WTC11 (cell line): ENCODE results near the gene ZDHHC21. TPM values are rescaled to one million over a fixed set of nuclear protein-coding genes. Genes with fewer than 3 reads are reported as not detected.

Source experiments
- ATAC-seq: fragments of 200-7000 bp; cut with Tn5 transposase; 2 replicates; pipeline ENCODE4 v1.10.0; 2021; ENCODE audit warnings: mild to moderate bottlenecking, moderate library complexity
- CTCF ChIA-PET: fragments of 300-600 bp; sonication (Branson Sonifier 250); formaldehyde crosslinking; loops from one replicate; lab custom pipeline; 2021; ENCODE audit warnings: antibody characterized with exemption; lab: Charles Lee
- POLR2A ChIA-PET: fragments of 350-600 bp; sonication (Branson Sonifier 250); formaldehyde crosslinking; loops from one replicate; lab custom pipeline; 2021; ENCODE audit warnings: antibody characterized with exemption; lab: Charles Lee
- DNase-seq: peaks from one replicate; pipeline ENCODE4 v3.0.0; 2021; ENCODE audit warnings: low spot score
- H3K27ac Mint-ChIP-seq: 2 replicates; pipeline ENCODE4 v1.8.0; 2021; ENCODE audit warnings: mixed read lengths
- H3K27me3 Mint-ChIP-seq: 2 replicates; pipeline ENCODE4 v1.8.0; 2021; ENCODE audit warnings: low read depth, mild to moderate bottlenecking, moderate library complexity, mixed read lengths
- H3K36me3 Mint-ChIP-seq: 2 replicates; pipeline ENCODE4 v1.8.0; 2021; ENCODE audit warnings: mixed read lengths
- H3K4me1 Mint-ChIP-seq: 2 replicates; pipeline ENCODE4 v1.8.0; 2022; ENCODE audit warnings: mixed read lengths
- H3K4me3 Mint-ChIP-seq: 2 replicates; pipeline ENCODE4 v1.8.0; 2021; ENCODE audit warnings: mild to moderate bottlenecking, moderate library complexity, mixed read lengths
- H3K9me3 Mint-ChIP-seq: 2 replicates; pipeline ENCODE4 v1.8.0; 2021; ENCODE audit warnings: mixed read lengths
- ARID4B ChIP-seq: sonication (generic); formaldehyde crosslinking; IDR thresholded peaks from 2 replicates; pipeline ENCODE4 v1.8.0; 2023; ENCODE audit warnings: missing genetic modification reagents, mild to moderate bottlenecking, borderline replicate concordance
- FOXJ3 ChIP-seq: sonication (generic); formaldehyde crosslinking; IDR thresholded peaks from 2 replicates; pipeline ENCODE4 v1.9.0; 2021; ENCODE audit warnings: missing genetic modification reagents, mild to moderate bottlenecking, borderline replicate concordance
- FOXK1 ChIP-seq: sonication (generic); formaldehyde crosslinking; IDR thresholded peaks from 2 replicates; pipeline ENCODE4 v1.8.0; 2022; ENCODE audit warnings: mild to moderate bottlenecking, moderate library complexity, missing genetic modification reagents
- FOXP1 ChIP-seq: sonication (generic); formaldehyde crosslinking; IDR thresholded peaks from 2 replicates; pipeline ENCODE4 v1.8.0; 2022; ENCODE audit warnings: missing genetic modification reagents, mild to moderate bottlenecking, moderate library complexity, borderline replicate concordance
- IRF2 ChIP-seq: sonication (generic); formaldehyde crosslinking; IDR thresholded peaks from 2 replicates; pipeline ENCODE4 v1.8.0; 2022; ENCODE audit warnings: low read depth, missing genetic modification reagents, borderline replicate concordance
- NFE2L1 ChIP-seq: sonication (generic); formaldehyde crosslinking; IDR thresholded peaks from 2 replicates; pipeline ENCODE4 v1.8.1; 2023; ENCODE audit warnings: missing genetic modification reagents
- NR3C1 ChIP-seq: sonication (generic); formaldehyde crosslinking; conservative IDR thresholded peaks from 2 replicates; pipeline ENCODE4 v1.8.1; 2023; ENCODE audit warnings: low read depth, mild to moderate bottlenecking, missing genetic modification reagents
- RELA ChIP-seq: sonication (generic); formaldehyde crosslinking; IDR thresholded peaks from 2 replicates; pipeline ENCODE4 v1.8.1; 2022; ENCODE audit warnings: missing genetic modification reagents, mild to moderate bottlenecking, borderline replicate concordance
- SMAD3 ChIP-seq: sonication (generic); formaldehyde crosslinking; IDR thresholded peaks from 2 replicates; pipeline ENCODE4 v1.8.0; 2022; ENCODE audit warnings: missing genetic modification reagents, mild to moderate bottlenecking, borderline replicate concordance
- ZNF138 ChIP-seq: sonication (generic); formaldehyde crosslinking; conservative IDR thresholded peaks from 2 replicates; pipeline ENCODE4 v1.8.1; 2022; ENCODE audit warnings: mild to moderate bottlenecking, moderate library complexity, missing genetic modification reagents
- total RNA-seq: library from RNA; stranded (reverse); gene quantifications from 3 replicates; pipeline ENCODE4 v1.2.3, GENCODE V29; 2021
- TF ChIP-seq, protein P1 (sequence below): sonication (generic); formaldehyde crosslinking; IDR thresholded peaks from 2 replicates; pipeline ENCODE4 v1.8.0; 2023; ENCODE audit warnings: missing genetic modification reagents
- TF ChIP-seq, protein P2 (sequence below): sonication (generic); formaldehyde crosslinking; IDR thresholded peaks from 2 replicates; pipeline ENCODE4 v1.8.1; 2023; ENCODE audit warnings: mild to moderate bottlenecking, missing genetic modification reagents, borderline replicate concordance
- TF ChIP-seq, protein P3 (sequence below): sonication (generic); formaldehyde crosslinking; IDR thresholded peaks from 2 replicates; pipeline ENCODE4 v1.8.1; 2022; ENCODE audit warnings: low read depth, mild to moderate bottlenecking, moderate library complexity, missing genetic modification reagents, borderline replicate concordance
- TF ChIP-seq, protein P4 (sequence below): sonication (generic); formaldehyde crosslinking; IDR thresholded peaks from 2 replicates; pipeline ENCODE4 v1.8.1; 2022; ENCODE audit warnings: mild to moderate bottlenecking, missing genetic modification reagents, moderate library complexity, borderline replicate concordance

Gene ZDHHC21
- total RNA-seq, 1 experiment from 2014 or later: 6.7 TPM

DNA sequence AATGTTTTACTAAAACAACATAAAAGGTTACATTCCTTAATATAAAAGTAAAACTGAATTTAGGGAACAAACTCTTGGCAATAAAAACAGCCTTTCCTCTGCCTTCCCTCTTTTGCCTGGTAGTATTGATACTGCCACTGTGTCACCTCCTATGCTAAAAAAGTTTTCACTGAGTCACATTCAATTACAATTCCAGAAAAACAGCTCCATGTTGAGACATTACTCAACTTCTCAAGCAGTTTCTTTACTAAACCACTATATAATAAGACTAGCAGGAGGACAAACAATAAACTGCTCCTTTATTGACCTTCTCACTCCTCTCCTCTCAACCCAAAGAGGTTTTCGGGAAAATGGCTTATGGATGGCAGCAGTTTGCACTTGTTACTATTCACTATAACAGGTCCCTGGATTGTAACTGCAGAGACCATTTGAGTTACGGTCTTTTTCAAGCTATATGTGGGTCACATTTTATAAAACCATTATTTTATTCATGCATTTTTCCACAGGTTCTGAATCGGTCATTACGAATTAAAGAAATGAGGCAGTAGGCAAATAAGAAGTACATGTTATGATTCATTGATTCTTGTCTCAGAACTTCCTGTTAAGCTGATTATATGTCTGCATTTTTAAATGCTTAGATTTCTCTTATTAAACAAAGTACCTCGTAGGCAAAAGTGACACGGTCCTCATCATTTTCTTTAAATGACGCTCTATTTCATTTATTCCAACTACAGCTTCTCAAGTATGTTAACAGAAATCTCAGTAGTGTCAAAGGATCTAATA lies 2.1 kb downstream of the ZDHHC21 start (continued):
- no peak for TF ChIP-seq ARID4B (CRISPR knock-in tag)

DNA sequence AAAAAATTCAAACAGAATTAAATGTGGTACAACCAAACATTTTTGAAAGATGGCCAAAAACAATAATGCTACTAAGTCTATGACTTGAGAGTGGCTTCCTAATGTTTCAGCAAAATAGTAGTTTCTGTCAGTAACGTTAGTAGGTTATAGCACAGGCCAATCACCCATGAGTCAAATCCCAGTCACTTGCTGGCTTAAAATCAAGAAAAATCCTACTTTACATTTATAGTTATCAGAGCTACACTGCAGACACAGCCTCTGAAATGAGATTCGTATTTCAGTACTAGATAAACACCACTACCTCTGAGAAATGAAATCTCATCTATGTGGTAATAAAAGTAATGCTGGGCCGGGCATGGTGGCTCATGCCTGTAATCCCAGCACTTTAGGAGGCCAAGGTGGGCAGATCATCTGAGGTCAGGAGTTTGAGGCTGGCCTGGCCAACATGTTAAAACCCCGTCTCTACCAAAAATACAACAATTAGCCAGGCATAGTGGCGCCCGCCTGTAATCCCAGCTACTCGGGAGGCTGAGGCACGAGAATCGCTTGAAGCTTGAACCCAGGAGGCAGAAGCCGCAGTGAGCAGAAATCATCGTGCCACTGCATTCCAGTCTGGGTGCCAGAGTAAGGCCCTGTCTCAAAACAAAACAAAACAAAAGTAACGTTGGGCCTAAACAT lies 6.1 kb downstream of the ZDHHC21 start:
- Mint-ChIP-seq H3K27ac (no peak overlapping the region), H3K27me3 (no peaks in the 10 kb centered on the region), H3K36me3 (peaks cover 32% of the 10 kb centered on the region), H3K9me3 (peaks cover 5% of the 10 kb centered on the region; the same call in 1 of the 2 replicates), H3K4me1 (peaks cover 11% of the 10 kb centered on the region), H3K4me3 (no peak overlapping the region)
- ChIA-PET POLR2A (interaction anchor here (0.6 kb wide), 1 partner anchor 448 kb away, joined by 3 read pairs; no protein-coding TSS in a partner anchor), CTCF (no interaction called here)
- DNase-seq (no peak), ATAC-seq (no peak)
- TF ChIP-seq ZNF138 (CRISPR knock-in tag): no peak
- no peak for TF ChIP-seq RELA (CRISPR knock-in tag)
- TF ChIP-seq, protein P1, sequence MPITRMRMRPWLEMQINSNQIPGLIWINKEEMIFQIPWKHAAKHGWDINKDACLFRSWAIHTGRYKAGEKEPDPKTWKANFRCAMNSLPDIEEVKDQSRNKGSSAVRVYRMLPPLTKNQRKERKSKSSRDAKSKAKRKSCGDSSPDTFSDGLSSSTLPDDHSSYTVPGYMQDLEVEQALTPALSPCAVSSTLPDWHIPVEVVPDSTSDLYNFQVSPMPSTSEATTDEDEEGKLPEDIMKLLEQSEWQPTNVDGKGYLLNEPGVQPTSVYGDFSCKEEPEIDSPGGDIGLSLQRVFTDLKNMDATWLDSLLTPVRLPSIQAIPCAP: no peak
- TF ChIP-seq, protein P2, sequence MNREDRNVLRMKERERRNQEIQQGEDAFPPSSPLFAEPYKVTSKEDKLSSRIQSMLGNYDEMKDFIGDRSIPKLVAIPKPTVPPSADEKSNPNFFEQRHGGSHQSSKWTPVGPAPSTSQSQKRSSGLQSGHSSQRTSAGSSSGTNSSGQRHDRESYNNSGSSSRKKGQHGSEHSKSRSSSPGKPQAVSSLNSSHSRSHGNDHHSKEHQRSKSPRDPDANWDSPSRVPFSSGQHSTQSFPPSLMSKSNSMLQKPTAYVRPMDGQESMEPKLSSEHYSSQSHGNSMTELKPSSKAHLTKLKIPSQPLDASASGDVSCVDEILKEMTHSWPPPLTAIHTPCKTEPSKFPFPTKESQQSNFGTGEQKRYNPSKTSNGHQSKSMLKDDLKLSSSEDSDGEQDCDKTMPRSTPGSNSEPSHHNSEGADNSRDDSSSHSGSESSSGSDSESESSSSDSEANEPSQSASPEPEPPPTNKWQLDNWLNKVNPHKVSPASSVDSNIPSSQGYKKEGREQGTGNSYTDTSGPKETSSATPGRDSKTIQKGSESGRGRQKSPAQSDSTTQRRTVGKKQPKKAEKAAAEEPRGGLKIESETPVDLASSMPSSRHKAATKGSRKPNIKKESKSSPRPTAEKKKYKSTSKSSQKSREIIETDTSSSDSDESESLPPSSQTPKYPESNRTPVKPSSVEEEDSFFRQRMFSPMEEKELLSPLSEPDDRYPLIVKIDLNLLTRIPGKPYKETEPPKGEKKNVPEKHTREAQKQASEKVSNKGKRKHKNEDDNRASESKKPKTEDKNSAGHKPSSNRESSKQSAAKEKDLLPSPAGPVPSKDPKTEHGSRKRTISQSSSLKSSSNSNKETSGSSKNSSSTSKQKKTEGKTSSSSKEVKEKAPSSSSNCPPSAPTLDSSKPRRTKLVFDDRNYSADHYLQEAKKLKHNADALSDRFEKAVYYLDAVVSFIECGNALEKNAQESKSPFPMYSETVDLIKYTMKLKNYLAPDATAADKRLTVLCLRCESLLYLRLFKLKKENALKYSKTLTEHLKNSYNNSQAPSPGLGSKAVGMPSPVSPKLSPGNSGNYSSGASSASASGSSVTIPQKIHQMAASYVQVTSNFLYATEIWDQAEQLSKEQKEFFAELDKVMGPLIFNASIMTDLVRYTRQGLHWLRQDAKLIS (CRISPR knock-in tag): no peak
- no peak for TF ChIP-seq FOXP1
- TF ChIP-seq NR3C1: no peak
- no peak for TF ChIP-seq NFE2L1 (CRISPR knock-in tag)
- TF ChIP-seq, protein P3, sequence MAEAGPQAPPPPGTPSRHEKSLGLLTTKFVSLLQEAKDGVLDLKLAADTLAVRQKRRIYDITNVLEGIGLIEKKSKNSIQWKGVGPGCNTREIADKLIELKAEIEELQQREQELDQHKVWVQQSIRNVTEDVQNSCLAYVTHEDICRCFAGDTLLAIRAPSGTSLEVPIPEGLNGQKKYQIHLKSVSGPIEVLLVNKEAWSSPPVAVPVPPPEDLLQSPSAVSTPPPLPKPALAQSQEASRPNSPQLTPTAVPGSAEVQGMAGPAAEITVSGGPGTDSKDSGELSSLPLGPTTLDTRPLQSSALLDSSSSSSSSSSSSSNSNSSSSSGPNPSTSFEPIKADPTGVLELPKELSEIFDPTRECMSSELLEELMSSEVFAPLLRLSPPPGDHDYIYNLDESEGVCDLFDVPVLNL (CRISPR knock-in tag): no peak
- no peak for TF ChIP-seq FOXJ3 (CRISPR knock-in tag)

DNA sequence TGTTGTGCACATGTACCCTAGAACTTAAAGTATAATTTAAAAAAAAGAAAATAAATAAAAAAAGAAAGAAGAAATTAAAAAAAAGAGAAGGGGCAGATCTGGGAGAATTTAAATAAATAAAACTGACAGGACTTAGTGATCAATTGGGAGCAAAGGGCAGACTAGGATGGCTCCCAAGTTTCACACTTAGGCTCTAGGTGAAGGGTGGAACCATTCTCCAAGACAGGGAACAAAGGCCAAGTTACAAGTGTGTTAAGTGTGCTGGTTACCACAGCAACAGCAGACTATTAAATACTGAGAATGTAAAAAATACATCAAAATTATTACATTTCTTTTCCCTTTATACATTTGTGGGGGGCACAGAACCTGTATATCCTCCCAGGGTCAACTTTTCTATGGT lies 7.1 kb downstream of the ZDHHC21 start:
- H3K4me3 Mint-ChIP-seq: no peak overlapping the region
- DNase-seq: no peak
- H3K4me1 Mint-ChIP-seq: peaks cover 3% of the 10 kb centered on the region; the same call in 1 of the 2 replicates
- ChIA-PET POLR2A (no interaction called here), CTCF (no interaction called here)
- ATAC-seq: no peak
- H3K36me3 Mint-ChIP-seq: peaks cover 32% of the 10 kb centered on the region
- H3K9me3 Mint-ChIP-seq: peaks cover 5% of the 10 kb centered on the region; the same call in 1 of the 2 replicates
- no peak overlapping the region for H3K27ac Mint-ChIP-seq
- H3K27me3 Mint-ChIP-seq: no peaks in the 10 kb centered on the region
- TF ChIP-seq FOXK1 (no peak), SMAD3 (CRISPR knock-in tag) (no peak), NFE2L1 (CRISPR knock-in tag) (no peak), IRF2 (CRISPR knock-in tag) (no peak)
- TF ChIP-seq, protein P2 (CRISPR knock-in tag): no peak
- TF ChIP-seq, protein P4, sequence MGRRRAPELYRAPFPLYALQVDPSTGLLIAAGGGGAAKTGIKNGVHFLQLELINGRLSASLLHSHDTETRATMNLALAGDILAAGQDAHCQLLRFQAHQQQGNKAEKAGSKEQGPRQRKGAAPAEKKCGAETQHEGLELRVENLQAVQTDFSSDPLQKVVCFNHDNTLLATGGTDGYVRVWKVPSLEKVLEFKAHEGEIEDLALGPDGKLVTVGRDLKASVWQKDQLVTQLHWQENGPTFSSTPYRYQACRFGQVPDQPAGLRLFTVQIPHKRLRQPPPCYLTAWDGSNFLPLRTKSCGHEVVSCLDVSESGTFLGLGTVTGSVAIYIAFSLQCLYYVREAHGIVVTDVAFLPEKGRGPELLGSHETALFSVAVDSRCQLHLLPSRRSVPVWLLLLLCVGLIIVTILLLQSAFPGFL (CRISPR knock-in tag): no peak
